RWPE2 (cell line): Measurements from ENCODE around the gene GPR152.
"Not testable (repeated sequence)": the region's sequence is repeated elsewhere in the genome, so short reads cannot be mapped to it uniquely, and the experiment has no call there.

Source experiments
- ATAC-seq: fragments of 200-7000 bp; cut with Tn5 transposase; 3 replicates; pipeline ENCODE4 v1.9.1; 2021; ENCODE audit warnings: low read depth
- DNase-seq: peaks from one replicate; pipeline ENCODE4 v3.0.0-alpha.2; 2020; ENCODE audit warnings: low spot score
- H3K27ac ChIP-seq: fragments of 450-650 bp; 2 replicates; pipeline ENCODE4 v1.5.1; 2017; ENCODE audit warnings: mild to moderate bottlenecking; ENCODE audit not compliant: poor library complexity, severe bottlenecking
- H3K27me3 ChIP-seq: fragments of 250-450 bp; sonication (Bioruptor Pico); 2 replicates; pipeline ENCODE4 v1.5.1; 2021; ENCODE audit warnings: mild to moderate bottlenecking, moderate library complexity; ENCODE audit not compliant: insufficient read depth, poor library complexity, severe bottlenecking
- H3K36me3 ChIP-seq: fragments of 250-450 bp; sonication (Bioruptor Pico); 2 replicates; pipeline ENCODE4 v1.5.1; 2020; ENCODE audit warnings: low read depth, mild to moderate bottlenecking, moderate library complexity
- H3K4me1 ChIP-seq: fragments of 250-450 bp; sonication (Bioruptor Pico); 2 replicates; pipeline ENCODE4 v1.5.1; 2021; ENCODE audit warnings: mild to moderate bottlenecking, moderate library complexity; ENCODE audit not compliant: insufficient read depth, poor library complexity, severe bottlenecking
- H3K4me3 ChIP-seq: fragments of 250-450 bp; sonication (Bioruptor Pico); 2 replicates; pipeline ENCODE4 v1.5.1; 2021; ENCODE audit warnings: mild to moderate bottlenecking, moderate library complexity; ENCODE audit not compliant: severe bottlenecking
- H3K9me3 ChIP-seq: fragments of 250-450 bp; sonication (Bioruptor Pico); 2 replicates; pipeline ENCODE4 v1.5.1; 2021; ENCODE audit warnings: mild to moderate bottlenecking, moderate library complexity; ENCODE audit not compliant: severe bottlenecking
- TF ChIP-seq, protein P1 (sequence below): fragments of 450-650 bp; IDR thresholded peaks from one replicate; pipeline ENCODE4 v1.5.1; 2017; ENCODE audit warnings: mild to moderate bottlenecking, moderate library complexity; ENCODE audit not compliant: poor library complexity, severe bottlenecking

The GPR152 gene

DNA sequence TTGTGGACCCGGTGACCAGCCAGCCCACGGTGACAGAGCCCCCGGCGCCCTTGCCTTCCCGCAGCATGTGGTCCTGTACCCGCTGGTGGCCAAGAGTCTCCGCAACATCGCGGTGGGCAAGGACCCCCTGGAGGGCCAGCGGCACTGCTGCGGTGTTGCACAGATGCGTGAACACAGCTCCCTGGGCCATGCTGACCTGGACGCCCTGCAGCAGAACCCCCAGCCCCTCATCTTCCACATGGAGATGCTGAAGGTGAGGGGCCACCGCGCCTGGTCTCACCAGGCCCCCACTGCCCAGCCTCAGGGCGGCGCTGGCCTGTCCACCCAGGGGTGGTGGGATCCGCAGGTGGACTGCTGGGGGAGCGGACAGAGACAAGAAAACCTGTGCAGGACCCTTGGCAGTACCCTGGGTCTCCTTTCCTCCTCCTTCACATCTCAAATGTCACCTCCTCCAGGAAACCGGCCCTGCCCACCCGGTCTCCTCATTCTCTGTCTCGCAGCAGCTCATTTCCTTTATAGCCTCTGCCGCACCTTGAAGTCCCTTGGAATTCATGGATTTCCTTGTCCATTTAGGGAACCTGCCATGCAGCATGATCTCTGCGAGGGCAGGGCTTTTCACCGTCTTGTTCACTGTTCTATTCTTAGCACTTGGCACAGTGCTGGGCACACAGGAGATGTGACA lies 36.8 kb upstream of the GPR152 start:
- TF ChIP-seq, protein P1, sequence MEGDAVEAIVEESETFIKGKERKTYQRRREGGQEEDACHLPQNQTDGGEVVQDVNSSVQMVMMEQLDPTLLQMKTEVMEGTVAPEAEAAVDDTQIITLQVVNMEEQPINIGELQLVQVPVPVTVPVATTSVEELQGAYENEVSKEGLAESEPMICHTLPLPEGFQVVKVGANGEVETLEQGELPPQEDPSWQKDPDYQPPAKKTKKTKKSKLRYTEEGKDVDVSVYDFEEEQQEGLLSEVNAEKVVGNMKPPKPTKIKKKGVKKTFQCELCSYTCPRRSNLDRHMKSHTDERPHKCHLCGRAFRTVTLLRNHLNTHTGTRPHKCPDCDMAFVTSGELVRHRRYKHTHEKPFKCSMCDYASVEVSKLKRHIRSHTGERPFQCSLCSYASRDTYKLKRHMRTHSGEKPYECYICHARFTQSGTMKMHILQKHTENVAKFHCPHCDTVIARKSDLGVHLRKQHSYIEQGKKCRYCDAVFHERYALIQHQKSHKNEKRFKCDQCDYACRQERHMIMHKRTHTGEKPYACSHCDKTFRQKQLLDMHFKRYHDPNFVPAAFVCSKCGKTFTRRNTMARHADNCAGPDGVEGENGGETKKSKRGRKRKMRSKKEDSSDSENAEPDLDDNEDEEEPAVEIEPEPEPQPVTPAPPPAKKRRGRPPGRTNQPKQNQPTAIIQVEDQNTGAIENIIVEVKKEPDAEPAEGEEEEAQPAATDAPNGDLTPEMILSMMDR = no peak

GRCh38 chr11:67486481-67487195 lies 34.1 kb upstream of the GPR152 start:
- no peak overlapping the region for H3K4me3 ChIP-seq
- TF ChIP-seq, protein P1 = no peak
- peaks cover 16% of the 10 kb centered on the region for H3K36me3 ChIP-seq
- H3K9me3 ChIP-seq = no peaks in the 10 kb centered on the region
- DNase-seq (no peak), ATAC-seq (no peak)
- H3K4me1 ChIP-seq = peaks cover 11% of the 10 kb centered on the region
- no peak overlapping the region for H3K27ac ChIP-seq
- H3K27me3 ChIP-seq = no peaks in the 10 kb centered on the region

More for the DNA sequence above, 36.8 kb upstream of the GPR152 start:
- ATAC-seq (no peak), DNase-seq (no peak)
- Histone ChIP-seq H3K4me3 (no peak overlapping the region), H3K27ac (no peak overlapping the region), H3K4me1 (peaks cover 4% of the 10 kb centered on the region), H3K9me3 (no peaks in the 10 kb centered on the region), H3K27me3 (no peaks in the 10 kb centered on the region), H3K36me3 (peaks cover 32% of the 10 kb centered on the region)

- peaks cover 16% of the 10 kb centered on the region for H3K36me3 ChIP-seq
- not testable (repeated sequence) for H3K4me3 ChIP-seq, H3K27ac ChIP-seq
Observed at GRCh38 chr11:67485873-67486361, 33.4 kb upstream of the GPR152 start.

GRCh38 chr11:67484847-67485311 lies 32.4 kb upstream of the GPR152 start:
- Histone ChIP-seq H3K27ac (no peak overlapping the region), H3K36me3 (peaks cover 10% of the 10 kb centered on the region), H3K9me3 (no peaks in the 10 kb centered on the region), H3K4me3 (no peak overlapping the region), H3K27me3 (no peaks in the 10 kb centered on the region), H3K4me1 (peaks cover 11% of the 10 kb centered on the region)
- no peak for DNase-seq
- ATAC-seq = no peak
- TF ChIP-seq, protein P1 = no peak

More at GRCh38 chr11:67485873-67486361, 33.4 kb upstream of the GPR152 start:
- H3K4me1 ChIP-seq = peaks cover 11% of the 10 kb centered on the region
- not testable (repeated sequence) for ATAC-seq, DNase-seq, H3K27me3 ChIP-seq, H3K9me3 ChIP-seq

- no peak overlapping the region for H3K27ac ChIP-seq
- TF ChIP-seq, protein P1 = no peak
- peak overlapping the region; percentile 42 for H3K4me3 ChIP-seq
- DNase-seq (no peak), ATAC-seq (no peak)
- peaks cover 10% of the 10 kb centered on the region for H3K36me3 ChIP-seq
- no peaks in the 10 kb centered on the region for H3K9me3 ChIP-seq
- H3K4me1 ChIP-seq = peaks cover 11% of the 10 kb centered on the region
- no peaks in the 10 kb centered on the region for H3K27me3 ChIP-seq
Observed at GRCh38 chr11:67483831-67484665, 31.5 kb upstream of the GPR152 start.
